Germinal center (tissue), 1 donor: ENCODE data around the gene SH3TC1.

Experiments used
- DNase-seq: peaks from one replicate; pipeline ENCODE4 v3.0.0; 2012; ENCODE audit warnings: mixed read lengths, low spot score

SH3TC1 gene

DNA sequence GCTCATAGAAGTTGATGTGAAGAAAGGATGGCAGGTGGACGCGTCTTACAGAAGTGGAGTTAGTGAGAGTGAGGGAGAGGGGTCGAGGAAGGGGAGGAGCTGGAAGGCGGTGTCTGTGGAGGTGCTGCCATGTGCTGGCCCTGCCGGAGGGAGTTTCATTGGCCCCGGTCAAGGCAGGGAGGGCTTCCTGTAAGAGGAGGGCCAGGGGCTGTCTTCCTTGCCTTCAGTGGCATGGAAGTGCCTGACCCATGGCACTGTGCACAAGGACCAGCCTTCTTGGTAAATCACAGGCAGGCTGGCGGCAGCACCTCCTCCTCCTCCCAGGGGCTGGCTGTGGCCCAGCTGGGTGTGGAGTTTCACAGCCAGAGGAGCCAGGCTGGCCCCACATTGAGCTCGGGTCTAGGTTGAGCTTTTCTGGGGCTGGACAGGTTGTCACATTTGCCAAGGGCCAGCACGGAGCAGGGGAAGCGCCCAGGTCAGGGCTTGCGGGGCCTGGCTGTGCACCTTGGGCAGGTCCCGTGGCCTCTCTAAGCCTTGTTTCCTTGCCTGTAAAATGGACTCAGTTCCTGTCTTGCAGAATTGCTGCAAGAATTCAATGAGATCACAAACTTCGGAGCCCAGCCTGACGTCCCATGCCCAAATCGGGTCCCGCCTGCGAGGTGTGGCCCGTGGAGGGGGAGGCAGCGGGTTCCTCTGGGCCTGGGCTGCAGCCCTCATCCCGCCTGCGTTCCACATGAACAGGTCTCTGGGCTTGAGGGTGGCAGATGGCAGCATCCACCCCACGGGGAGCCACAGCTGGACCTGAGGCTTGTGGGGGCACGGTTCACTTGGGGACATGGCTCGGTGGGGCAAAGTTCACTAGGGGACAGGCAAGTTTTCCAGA lies 77.5 kb downstream of the SH3TC1 start:
- DNase-seq, result no peak

DNA sequence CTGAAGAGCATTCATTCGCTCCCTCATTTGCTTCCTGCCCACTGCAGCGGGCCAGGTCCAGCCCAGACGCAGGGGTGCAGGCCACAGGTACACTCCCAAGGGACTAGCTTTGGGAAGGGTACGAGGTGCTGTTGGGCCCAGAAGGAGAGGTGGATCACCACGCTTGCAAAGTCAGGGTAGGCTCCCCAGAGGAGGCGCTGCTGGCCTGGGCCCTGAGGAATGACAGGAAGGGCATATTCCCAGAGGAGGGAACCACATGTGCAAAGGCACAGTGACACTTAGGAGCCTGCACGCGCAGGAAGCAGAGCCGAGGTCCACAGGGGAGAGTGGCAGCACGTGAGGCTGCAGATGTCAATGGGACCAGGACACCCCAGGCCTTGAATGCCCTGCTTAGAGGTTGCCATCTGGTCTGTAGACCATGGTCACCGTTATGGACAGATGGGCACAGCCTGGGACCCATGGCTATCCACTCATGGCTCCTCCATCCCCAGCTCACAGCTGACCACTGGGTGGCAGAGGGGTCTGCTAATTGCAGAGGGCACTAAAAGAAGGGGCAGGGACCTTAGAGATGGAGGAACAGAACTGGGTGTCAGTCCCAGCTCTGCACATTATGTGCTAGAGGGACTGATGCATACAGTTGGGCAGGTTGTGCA lies 78.4 kb downstream of the SH3TC1 start:
- no peak for DNase-seq

DNA sequence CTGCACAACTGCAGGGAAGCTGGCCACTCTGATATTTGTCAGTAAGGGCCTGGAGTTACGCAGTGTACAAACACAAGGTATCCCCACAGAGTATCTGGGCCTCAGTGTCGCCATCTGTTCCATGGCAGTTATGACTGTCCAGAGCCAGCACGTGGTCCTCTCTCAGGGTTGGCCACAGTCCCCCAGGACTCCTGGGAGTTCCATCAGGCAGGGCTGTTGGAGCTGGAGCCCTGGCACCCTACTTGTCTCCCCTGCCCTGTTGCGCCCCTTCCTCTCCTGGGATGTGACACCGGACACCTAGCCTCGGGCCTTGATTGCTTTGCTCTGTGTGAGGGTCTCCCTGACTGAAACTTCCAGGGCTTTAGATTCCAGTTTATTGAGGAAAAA lies 78.9 kb downstream of the SH3TC1 start:
- no peak for DNase-seq

DNA sequence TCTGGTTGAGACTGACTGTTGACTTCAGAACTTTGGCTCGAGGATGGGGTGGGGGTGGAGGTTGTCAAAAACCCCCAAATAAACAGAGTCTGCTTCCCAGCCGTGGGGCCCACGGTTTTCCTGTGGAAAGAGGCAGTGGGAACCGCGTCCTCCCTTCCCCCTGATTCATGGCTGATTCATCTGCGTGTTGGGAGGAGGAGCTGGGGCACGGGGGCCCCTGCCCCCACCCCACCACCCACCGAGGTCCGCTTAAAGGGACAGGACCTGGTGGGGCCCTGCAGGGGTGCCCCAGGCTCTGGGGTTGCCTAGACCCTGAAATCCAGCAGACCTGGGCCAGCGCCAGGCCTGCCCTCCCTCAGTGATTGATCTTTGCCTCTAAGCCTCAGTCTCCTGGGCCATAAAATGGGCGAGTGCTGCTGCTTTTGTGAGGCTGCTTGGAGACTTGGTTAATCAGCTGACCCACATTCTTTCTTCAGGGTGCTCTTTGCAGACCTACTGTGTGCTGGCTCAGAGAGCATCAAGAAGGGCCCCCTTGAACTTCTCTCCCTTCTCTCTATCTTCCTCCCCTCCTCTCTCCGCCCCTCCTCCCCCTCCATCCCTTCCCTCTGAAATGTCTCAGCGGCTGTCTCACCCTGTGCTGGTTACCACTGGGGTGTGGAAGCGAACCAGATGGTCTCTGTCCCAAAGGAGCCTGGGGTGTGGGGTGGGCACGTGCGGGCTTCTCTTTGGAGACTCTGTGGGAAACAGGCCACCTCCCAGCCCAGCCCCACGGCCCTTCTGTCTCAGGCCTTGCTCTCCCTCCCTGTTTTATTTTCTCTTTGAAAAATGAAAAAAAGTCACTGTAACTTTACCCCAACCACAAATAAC lies 79.6 kb downstream of the SH3TC1 start:
- no peak for DNase-seq

DNA sequence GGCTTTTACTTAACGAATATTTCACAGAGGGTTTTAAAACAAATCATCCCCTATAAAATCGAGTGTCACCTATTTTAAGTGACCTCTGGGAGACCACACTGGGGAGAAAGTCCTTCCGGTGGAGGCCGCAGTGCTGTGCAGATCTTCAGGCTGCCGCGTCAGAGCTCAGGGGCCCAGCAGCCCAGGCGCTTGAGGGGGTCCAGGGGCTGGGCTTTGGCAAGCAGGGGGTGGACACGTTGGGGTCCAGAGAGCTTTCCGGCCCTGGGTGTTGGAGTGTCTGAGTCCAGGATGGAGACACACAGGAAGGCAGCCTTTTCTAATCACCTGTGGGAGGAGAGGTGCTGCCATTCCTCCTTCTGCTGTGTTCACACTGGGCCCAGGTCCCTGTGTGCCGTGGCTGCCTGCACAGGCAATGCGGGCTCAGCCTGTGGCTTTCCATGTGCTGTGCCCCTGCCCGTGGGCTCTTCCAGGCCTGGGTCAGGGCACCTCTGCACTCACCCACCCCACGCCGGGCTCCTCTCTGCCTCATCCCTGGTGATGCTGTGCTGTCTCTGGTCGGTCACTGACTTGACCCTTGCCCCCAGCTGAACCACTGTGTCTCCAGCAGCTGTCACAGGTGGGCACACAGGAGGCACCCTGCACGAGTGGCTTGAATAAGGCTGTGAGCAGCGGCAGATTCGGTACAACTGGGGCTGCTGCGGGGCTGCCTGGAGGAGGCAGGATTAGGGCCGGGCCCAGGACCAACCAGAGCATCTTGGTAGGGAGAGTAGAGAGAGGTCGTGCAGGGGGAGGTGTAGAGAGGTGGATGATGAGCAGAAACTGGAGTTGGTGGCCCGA lies 80.4 kb downstream of the SH3TC1 start:
- no peak for DNase-seq

DNA sequence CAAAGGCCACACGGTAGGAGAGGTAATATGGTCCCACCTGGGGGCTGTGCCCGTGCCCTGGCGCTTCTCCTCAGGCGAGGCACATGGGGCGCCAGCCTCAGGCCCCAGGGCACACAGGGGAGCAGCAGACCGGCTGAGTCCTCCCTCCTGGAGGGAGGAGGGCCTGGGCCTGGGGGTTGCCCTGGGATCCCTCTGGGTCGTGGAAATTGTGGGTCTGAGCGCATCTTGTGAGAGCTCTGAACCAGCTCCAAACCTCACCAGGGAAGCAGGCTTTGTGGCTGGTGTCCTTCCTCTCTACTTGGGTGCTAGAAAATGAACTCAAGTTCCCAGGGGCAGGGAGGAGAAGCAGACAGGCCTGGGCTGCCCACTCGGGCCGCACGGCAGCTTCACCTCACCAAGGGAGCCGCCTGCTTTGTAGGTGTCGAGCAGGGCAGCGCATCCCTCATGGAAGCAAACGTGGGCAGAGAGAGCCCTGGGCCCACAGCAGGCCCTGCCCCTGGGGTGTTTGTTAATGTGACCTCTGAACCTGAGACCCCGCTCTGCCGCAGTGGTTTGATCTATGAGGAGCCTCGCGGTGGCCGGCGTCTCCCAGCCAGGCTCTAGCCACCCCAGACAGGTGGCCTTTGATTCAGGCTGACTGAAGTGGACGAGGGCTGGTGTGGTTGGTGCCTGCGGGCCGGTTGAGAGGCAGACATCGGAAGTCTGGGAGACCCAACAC lies 81.2 kb downstream of the SH3TC1 start:
- DNase-seq, result no peak

DNA sequence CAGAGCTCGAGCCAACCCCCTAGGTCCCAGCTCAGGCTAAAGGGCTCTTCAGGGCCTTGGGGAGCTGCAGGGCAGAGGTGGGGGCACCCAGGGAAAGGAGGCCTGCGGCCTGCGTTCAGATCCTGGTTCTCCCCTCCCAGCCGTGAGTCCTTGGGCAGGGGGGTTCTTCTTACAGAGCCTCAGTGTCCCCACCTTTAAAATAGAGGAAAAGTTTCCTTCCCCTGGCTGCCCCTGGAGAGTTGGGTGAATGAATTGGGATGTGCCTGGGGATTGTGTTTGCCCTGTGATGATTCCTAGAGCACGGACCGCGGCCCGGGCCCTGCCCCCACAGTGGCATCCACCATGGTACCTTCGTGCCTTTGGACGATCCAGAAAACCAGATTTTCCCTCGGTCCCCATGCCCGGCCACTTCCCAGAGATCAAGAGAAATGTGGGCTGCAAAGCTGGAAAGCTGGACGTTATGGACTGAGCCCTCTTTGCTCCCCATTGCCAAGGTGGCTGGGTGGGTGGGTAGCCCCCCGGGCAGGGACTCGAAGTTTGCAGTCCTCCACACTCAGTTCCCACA lies 81.9 kb downstream of the SH3TC1 start:
- no peak for DNase-seq

DNA sequence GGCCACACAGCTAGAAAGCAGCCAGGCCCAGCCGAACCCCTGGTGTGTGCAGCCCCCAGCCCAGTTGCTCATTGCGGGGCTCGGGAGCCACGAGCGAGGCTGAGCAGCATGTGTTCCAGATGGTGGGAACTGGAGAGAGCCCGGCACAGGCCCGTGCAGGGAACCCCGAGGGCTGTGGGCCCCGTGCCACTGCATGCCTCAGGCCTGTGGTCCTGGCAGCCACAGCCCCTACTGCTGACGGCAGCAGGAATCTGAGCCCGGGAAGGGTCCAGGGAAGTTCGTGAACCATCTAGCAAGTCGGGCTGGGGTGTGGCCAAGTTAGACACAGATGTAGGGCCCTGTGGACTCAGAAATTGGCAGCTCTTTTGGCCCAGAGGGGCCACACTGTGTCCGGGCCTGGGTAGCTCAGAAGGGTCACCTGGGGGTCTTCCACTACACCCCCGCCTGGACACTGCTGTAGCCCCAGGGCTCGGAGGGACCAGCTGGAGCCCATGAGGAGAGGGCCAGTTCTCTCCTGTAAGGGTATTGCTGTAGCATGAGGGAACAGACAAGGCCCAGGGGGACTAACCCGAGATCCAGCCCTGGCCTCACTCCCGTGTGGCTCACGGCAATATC lies 82.5 kb downstream of the SH3TC1 start:
- no peak for DNase-seq

DNA sequence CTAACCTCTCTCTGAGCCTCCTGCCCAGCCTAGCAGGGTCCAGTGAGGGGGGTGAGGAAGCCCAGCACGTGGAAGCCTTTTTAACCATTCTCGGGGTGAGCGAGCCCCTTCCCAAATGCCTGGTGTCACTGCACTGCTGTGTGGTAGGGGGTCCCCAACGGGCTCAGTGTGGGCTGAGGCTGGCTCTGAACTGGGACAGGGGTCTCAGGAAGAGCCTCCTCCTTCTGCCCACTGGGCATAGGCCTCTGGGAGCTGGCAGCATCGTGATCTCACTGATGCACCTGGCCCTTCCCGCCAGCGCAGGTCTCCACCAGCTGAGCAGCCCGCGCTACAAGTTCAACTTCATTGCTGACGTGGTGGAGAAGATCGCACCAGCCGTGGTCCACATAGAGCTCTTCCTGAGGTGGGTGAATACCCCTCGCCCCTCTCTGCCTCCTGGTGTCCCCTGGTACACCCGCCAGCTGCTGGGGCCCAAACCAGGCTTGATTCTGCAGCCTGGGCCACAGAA lies 83.1 kb downstream of the SH3TC1 start:
- DNase-seq, result no peak

DNA sequence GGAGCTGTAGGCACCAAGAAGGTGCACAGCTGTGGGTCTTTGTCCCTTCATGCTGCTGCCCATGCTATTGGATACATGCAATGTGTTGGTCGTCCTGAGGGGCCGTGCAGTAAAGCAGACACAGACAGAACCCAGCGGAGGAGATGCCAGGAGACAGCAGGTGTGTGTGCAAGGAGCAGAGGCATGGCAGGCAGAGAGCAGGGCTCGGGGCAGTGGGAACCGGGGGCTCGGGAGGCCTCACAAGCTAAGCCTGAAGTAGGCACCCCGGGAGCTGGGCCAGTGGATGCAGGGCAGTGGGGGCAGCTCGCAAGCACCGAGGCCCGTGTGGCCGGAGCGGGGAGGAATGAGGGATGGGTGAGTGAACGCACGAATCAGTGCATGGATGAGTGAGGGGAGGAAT lies 83.7 kb downstream of the SH3TC1 start:
- DNase-seq, result no peak

DNA sequence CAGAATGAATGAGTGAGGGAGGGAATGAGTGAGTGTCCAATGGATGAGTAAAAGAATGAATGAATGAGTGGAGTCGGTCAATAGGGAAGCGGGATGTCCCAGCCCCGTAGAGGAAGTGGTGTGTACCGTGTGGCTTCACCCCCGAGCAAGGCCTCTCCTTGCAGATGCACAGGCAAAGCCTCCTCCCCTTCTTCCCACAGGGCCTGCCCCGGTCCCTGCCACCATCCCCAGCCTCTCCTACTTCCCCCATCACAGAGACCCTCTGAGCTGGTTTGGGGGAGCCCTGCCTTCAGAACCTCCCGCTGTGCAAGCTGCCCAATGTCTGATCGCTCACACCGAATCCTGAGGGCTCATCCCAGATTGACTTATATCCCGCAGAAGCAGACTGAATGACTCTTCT lies 84.1 kb downstream of the SH3TC1 start:
- DNase-seq, result no peak

DNA sequence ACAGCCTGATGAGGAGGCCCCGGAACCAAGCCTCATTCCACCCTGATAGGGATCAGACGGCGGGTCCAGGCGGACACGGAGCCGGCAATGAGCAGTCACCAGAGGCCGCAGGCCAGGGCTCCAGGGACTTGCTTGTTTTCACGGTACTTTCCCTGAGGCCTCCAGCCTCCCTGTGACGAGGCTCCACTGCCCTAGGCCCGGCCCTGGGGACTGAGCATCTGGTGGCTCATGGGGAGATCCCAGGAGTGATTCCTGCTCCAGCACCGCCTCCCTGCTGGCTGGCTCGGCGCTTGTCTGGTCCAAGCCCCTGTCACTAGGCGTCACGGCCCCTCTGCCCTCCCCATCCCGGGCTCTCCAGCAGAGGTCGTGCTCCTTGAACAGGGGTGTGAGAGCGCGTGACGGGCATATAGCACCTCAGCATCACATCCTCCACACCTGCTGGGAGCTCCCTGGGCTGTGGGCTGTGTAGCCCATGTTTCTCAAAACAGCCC lies 84.6 kb downstream of the SH3TC1 start:
- DNase-seq, result no peak

DNA sequence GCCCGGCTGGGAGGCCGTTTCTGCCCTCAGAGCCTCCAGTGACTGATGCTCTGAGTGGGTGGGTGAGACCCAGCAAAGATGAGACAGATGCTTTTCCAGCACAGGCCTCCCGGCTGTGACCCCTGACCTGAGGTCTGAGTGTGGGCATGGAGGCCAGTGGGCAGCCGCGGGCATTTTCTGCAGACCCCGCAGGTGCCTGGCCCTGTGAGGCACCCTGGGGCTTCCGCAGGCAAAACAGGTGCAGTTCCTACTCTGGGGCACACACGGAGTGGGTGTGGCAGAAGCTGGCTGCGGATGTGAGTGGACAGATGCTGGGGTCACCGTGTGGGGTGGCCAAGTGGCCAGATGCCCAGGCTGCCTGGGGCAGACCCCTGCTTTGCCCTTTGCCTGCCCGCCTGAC lies 85.3 kb downstream of the SH3TC1 start:
- DNase-seq, result no peak

DNA sequence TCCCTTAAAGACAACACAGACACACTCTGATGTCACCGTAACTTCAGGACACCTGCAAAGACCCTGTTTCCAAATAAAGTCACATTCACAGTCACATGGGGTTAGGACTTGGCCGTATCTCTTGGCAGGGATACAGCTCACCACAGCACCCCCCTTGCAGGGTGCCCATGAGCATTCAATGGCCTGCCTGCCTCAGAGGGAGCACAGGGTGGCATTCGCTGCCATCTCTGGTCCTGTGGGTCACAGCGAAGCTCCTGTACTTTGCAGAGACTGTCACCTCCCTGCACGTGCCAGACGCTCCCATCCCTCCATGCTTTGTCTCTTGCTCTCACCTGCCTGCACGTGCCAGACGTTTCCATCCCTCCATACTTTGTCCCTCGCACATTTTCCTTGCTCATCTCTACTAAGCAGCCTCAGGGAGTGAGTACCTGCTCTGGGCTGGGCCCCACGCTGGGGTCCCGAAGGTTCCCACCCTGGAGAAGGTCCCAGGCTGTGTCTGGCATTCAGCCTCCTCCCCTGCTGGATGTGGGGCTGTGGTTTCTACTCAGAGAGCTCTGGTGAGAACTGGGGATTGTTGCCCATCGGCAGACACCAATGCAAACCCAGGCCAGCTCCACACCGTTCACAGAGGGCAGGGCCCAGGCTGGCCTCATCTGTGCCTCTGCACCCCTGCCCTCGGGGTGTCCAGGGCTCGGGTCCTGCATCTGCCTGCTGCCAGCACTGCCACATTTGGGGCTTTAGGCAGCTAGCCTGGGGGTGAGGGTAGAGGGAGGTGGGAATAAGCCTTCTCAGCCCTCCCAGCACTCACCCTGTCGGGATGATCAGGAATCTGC lies 86.3 kb downstream of the SH3TC1 start:
- no peak for DNase-seq

DNA sequence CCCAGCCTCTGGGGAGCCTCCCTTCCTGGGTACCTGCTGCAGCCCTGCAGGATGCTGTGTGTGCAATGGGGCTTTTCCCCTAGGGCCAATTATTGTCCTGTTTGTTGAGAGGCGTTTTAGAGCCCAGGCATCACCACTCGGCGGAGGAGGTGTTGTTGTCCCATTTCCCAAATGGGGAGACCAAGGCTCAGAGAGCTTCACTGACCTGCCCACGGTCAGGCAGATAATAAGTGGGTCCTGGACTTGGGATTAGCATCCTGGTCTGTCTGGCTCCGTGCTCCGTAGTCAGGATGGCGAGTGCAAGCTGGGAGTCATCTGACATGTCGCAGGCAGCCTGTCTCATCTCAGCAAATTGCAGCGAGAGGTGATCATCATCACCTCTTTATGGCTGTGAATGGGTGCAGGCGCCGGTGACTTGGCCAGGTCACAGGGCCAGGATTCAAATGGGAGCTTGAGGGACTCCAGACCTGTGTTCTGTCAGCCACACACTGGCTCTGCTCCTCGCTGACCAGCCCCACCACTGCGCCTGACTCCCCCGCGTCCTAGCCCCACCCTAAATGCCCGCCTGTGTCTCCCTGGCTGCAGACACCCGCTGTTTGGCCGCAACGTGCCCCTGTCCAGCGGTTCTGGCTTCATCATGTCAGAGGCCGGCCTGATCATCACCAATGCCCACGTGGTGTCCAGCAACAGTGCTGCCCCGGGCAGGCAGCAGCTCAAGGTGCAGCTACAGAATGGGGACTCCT lies 87.1 kb downstream of the SH3TC1 start:
- DNase-seq, result no peak

DNA sequence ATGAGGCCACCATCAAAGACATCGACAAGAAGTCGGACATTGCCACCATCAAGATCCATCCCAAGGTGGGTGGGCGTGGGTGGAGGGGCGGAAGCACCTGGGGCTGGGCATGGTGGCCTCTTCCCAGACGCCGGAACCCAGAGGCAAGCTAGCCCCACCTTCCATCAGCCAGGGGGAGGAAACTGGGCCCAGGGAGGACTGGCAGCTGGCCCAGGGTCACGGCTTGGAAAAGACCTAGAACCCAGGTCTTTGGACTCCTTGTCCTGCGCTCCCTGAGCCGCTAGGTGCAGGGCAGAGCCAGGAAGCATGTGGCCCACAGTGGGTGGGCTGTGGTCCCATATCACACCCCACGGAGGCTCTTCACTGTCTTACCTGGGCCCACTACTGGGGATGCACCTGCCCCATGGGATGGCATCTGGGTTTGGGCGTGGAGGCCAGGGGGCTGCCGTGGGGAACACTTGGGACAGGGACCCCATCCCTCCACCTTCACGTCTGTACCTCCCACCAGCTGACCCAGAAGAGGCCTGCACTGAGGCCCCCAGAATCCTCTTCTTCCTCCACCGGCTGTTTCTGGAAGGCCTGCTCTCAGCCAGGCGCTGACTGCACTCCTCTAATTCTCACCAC lies 87.7 kb downstream of the SH3TC1 start:
- no peak for DNase-seq

DNA sequence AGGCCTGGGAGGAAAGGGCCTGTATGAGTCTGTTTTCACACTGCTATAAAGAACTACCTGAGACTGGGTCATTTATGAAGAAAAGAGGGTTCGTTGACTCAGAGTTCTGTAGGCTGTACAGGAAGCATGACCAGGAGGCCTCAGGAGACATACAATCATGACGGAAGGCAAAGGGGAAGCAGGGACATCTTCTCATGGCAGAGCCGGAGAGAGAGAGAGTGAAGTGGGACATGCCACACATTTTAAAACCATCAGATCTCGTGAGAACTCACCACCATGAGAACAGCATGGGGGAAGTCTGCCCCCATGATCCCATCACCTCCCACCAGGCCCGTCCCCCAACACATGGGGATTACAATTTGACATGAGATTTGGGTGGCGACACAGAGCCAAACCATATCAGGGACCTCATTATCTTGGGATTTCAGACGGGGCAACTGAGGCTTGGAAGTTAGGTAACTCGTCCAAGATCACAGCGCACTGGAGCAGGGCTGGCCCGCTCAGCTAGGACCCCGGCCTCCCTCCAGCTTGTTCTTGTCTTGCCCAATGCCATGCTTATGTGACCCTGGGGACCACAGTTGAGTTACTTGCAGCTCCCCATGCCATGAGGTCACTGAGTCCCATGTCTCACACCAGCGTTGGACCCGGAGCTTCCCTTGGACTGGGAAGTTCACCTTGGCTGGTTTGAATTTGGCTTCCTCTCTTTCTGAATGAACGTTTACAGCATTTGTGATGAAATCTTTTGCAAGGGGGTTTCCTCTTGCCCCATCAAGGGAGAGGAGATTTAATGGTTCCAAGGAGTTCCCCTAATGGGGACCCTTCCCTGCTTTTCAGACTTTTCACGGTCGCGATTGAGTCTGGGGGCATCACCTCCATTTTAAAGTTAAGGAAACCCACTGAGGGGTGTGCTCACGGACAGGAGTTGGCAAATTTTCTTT lies 88.5 kb downstream of the SH3TC1 start:
- DNase-seq, result no peak
